Stomach smooth muscle (tissue), 2 donors: ENCODE measurements around the gene DECR2.

Experiments
- H3K27ac ChIP-seq: one replicate; pipeline ENCODE4 v1.7.0; 2013; ENCODE audit warnings: mild to moderate bottlenecking, low read length, inconsistent platforms
- H3K27me3 ChIP-seq, 2 donors: one replicate each; pipeline ENCODE4 v1.7.0; 2013; ENCODE audit warnings: low read length in 2 of 2; ENCODE audit not compliant: insufficient read depth in 2 of 2, control insufficient read depth in 1 of 2
- H3K36me3 ChIP-seq, 2 donors: one replicate each; pipeline ENCODE4 v1.7.0; 2013; ENCODE audit warnings: low read length in 2 of 2; ENCODE audit not compliant: control insufficient read depth in 2 of 2, insufficient read depth in 2 of 2
- H3K4me1 ChIP-seq: one replicate; pipeline ENCODE4 v1.7.0; 2013; ENCODE audit warnings: low read length; ENCODE audit not compliant: control insufficient read depth, insufficient read depth
- H3K4me3 ChIP-seq, 2 donors: one replicate each; pipeline ENCODE4 v1.7.0; 2013; ENCODE audit warnings: low read length in 2 of 2
- H3K9ac ChIP-seq, 2 donors: one replicate each; pipeline ENCODE4 v1.7.0; 2013; ENCODE audit warnings: low read length in 2 of 2, mild to moderate bottlenecking in 1 of 2
- H3K9me3 ChIP-seq, 2 donors: one replicate each; pipeline ENCODE4 v1.7.0; 2013; ENCODE audit warnings: low read length in 2 of 2; ENCODE audit not compliant: control insufficient read depth in 2 of 2
- donor health status: healthy.
- donor health status: Pancreatic carcinoma.

Gene DECR2

GRCh38 chr16:401468-402348 lies at the start of gene DECR2:
DECR2 (plus strand) TSS chr16:401885; CDS start chr16:401964, 79 bp downstream.
- H3K4me1 ChIP-seq, result peaks cover 19% of the 10 kb centered on the region
- H3K9ac ChIP-seq, result peak within 1 kb of the TSS; percentile 73 to 75
- H3K4me3 ChIP-seq, result peak within 1 kb of the TSS; percentile 68 to 87
- no peaks in the 10 kb centered on the region for H3K27me3 ChIP-seq
- H3K9me3 ChIP-seq, result no peaks in the 10 kb centered on the region
- peak within 1 kb of the TSS; percentile 55 for H3K27ac ChIP-seq
- peaks cover 3 to 9% of the 10 kb centered on the region in 2 donors for H3K36me3 ChIP-seq

GRCh38 chr16:352547-353403 lies 48.9 kb upstream of the DECR2 start, which contains the start of gene AXIN1:
AXIN1 (minus strand) TSS chr16:352723; CDS start chr16:347025, 5,698 bp downstream.
- Histone ChIP-seq H3K4me1 (peaks cover 10% of the 10 kb centered on the region), H3K27me3 (no peaks in the 10 kb centered on the region), H3K9ac (peak within 1 kb of the TSS; percentile 67 to 74), H3K9me3 (no peaks in the 10 kb centered on the region), H3K4me3 (peak within 1 kb of the TSS; percentile 55 to 72), H3K36me3 (no peaks in the 10 kb centered on the region), H3K27ac (peak within 1 kb of the TSS; percentile 49)

- H3K36me3 ChIP-seq, result no peaks in the 10 kb centered on the region
- H3K4me1 ChIP-seq, result peaks cover 10% of the 10 kb centered on the region
- peak overlapping the region; percentile 6 to 47 for H3K9ac ChIP-seq
- H3K27ac ChIP-seq, result peak overlapping the region; percentile 49
- H3K4me3 ChIP-seq, result peak overlapping the region; percentile 19 to 64
- no peaks in the 10 kb centered on the region for H3K9me3 ChIP-seq
- H3K27me3 ChIP-seq, result no peaks in the 10 kb centered on the region
Measured at GRCh38 chr16:353404-354290, 48.0 kb upstream of the DECR2 start.

GRCh38 chr16:354291-354881 lies 47.3 kb upstream of the DECR2 start:
- H3K9ac ChIP-seq, result no peak overlapping the region
- no peaks in the 10 kb centered on the region for H3K36me3 ChIP-seq
- H3K27me3 ChIP-seq, result no peaks in the 10 kb centered on the region
- no peak overlapping the region for H3K27ac ChIP-seq
- H3K9me3 ChIP-seq, result no peaks in the 10 kb centered on the region
- no peak overlapping the region for H3K4me3 ChIP-seq
- H3K4me1 ChIP-seq, result peaks cover 10% of the 10 kb centered on the region

- Histone ChIP-seq H3K4me3 (no peak overlapping the region), H3K9me3 (no peaks in the 10 kb centered on the region), H3K4me1 (peaks cover 10% of the 10 kb centered on the region), H3K27ac (no peak overlapping the region), H3K9ac (no peak overlapping the region), H3K27me3 (no peaks in the 10 kb centered on the region), H3K36me3 (no peaks in the 10 kb centered on the region)
Measured at GRCh38 chr16:354971-355461, 46.7 kb upstream of the DECR2 start.

GRCh38 chr16:356741-357140 lies 44.9 kb upstream of the DECR2 start:
- H3K4me1 ChIP-seq, result peaks cover 7% of the 10 kb centered on the region
- H3K27me3 ChIP-seq, result peaks cover 0 to 1% of the 10 kb centered on the region in 2 donors
- no peaks in the 10 kb centered on the region for H3K9me3 ChIP-seq
- no peak overlapping the region for H3K27ac ChIP-seq
- no peak overlapping the region for H3K4me3 ChIP-seq
- H3K9ac ChIP-seq, result no peak overlapping the region
- no peaks in the 10 kb centered on the region for H3K36me3 ChIP-seq

GRCh38 chr16:359067-359763 lies 42.5 kb upstream of the DECR2 start:
- H3K27ac ChIP-seq, result no peak overlapping the region
- no peak overlapping the region for H3K4me3 ChIP-seq
- H3K9me3 ChIP-seq, result no peaks in the 10 kb centered on the region
- no peaks in the 10 kb centered on the region for H3K4me1 ChIP-seq
- no peaks in the 10 kb centered on the region for H3K36me3 ChIP-seq
- peaks cover 3 to 5% of the 10 kb centered on the region in 2 donors for H3K27me3 ChIP-seq
- H3K9ac ChIP-seq, result no peak overlapping the region

GRCh38 chr16:359871-360697 lies 41.6 kb upstream of the DECR2 start:
- Histone ChIP-seq H3K4me1 (no peaks in the 10 kb centered on the region), H3K9ac (no peak overlapping the region), H3K27ac (no peak overlapping the region), H3K27me3 (peaks cover 9 to 10% of the 10 kb centered on the region in 2 donors), H3K36me3 (no peaks in the 10 kb centered on the region), H3K9me3 (no peaks in the 10 kb centered on the region), H3K4me3 (no peak overlapping the region)
